Left renal pelvis (tissue), 4 donors: Measurements from ENCODE around the gene P2RX5. TPM values are rescaled to one million over a fixed set of nuclear protein-coding genes. Genes with fewer than 3 reads are reported as not detected.
A peak's percentile ranks its signal among the peaks of the same experiment; 100 is the strongest.
"Not testable (repeated sequence)": the region's sequence is repeated elsewhere in the genome, so short reads cannot be mapped to it uniquely, and the experiment has no call there.

Source experiments
- DNase-seq, 4 donors: peaks; one replicate each; pipeline ENCODE4 v3.0.0-alpha.2; 2013; ENCODE audit warnings: low read depth in 4 of 4, low spot score in 3 of 4
- polyA plus RNA-seq, 4 donors: library from polyadenylated mRNA; unstranded; fragments of 120-200 nt; gene quantifications; one replicate each; pipeline ENCODE4 v1.2.1, GENCODE V29; 2013; ENCODE audit not compliant: insufficient read length in 4 of 4

The P2RX5 gene, protein sequence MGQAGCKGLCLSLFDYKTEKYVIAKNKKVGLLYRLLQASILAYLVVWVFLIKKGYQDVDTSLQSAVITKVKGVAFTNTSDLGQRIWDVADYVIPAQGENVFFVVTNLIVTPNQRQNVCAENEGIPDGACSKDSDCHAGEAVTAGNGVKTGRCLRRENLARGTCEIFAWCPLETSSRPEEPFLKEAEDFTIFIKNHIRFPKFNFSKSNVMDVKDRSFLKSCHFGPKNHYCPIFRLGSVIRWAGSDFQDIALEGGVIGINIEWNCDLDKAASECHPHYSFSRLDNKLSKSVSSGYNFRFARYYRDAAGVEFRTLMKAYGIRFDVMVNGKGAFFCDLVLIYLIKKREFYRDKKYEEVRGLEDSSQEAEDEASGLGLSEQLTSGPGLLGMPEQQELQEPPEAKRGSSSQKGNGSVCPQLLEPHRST
- polyA plus RNA-seq = 1 to 10 TPM in 3 of 4 donors, under 1 TPM in 1; 0.63 to 2.0 (median 1.4) TPM

DNA sequence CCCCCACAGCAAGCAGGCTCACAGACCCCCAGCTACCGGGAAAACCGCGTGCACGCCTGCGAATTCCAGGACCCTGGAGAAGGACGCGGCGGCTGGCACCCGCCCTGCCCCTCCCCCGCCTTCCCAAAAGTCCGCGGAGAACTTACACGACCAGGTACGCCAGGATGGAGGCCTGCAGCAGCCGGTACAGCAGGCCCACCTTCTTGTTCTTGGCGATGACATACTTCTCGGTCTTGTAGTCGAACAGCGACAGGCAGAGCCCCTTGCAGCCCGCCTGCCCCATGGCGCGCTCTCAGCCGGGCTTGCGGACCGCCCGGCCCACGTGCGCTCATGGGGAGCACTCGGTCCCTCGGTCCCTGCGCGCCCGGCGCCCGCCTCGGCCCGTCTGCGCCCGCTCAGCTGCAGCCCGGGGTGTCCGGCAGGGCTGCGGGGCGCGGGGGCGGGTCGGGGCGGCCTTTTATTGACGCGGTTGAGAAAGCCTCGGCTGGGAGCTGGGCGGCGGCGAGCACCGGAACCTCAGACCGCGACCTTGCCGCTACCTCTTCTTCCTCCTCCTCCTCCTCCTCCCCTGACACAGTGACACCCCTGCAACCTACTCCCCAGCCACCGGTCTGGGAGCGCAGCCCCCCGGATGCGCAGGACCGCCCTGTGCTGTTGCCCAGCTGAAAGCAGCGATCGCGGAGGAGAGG is at the start of gene P2RX5:
TSS of gene P2RX5 (minus strand) at position 433 of the 689 bp plus-strand sequence. CDS start at position 283, 150 bp downstream.
- DNase-seq = no peak

DNA sequence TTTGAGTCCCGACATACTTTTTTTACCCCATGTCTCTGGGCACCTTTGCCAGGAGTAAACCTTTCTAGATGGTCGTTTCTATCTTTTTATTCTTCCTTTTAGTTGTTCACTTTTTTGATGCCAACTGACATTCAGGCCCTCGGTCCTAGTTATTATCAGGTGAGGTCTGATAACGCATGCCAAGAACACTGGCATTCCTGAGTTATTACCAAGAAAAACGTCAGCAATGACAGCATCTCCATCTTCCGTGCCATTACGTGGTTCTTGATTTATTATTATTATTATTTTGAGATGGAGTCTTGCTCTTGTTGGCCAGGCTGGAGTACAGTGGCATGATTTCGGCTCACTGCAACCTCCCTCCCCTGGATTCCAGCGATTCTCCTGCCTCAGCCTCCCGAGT is 49.1 kb upstream of the P2RX5 start:
- no peak for DNase-seq

DNA sequence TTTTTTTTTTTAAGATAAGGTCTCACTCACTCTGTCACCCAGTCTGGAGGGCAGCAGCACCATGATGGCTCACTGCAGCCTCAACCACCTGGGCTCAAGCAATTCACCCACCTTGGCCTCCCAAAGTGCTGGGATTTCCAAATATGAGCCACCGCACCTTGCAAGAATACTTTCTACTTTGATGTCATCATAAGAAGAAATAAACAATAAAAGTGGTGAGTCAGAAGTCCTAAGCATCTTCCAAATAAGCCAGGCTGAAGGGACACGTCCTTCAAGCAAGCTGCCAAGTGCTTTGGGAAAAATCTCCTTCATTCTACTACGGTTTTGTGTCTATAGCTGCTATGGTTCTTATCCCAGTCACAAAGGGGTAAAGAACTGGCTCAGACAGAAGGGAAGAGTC is 48.1 kb upstream of the P2RX5 start:
- DNase-seq = no peak

DNA sequence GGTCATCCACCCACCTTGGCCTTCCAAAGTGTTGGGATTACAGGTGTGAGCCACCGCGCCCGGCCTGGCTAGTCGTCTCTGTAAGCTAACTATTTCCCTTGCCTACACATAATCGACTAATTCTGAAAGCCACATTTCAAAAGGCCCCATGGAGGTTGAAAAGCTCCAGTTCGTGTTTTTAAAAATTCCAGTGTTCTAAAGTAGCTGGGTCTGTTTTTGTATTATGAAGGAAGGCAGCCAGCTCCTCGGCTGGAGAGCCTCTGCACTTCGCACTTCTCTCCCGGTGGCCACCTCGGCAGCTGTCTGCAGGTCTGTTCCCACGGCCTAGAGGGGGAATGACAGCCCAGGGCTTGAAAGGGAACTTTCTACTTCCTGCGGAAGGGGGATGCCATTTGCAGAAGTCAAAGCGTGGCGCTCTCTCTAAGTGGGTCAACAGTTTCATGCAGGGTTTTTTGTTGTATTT is 44.7 kb upstream of the P2RX5 start:
- no peak for DNase-seq

DNA sequence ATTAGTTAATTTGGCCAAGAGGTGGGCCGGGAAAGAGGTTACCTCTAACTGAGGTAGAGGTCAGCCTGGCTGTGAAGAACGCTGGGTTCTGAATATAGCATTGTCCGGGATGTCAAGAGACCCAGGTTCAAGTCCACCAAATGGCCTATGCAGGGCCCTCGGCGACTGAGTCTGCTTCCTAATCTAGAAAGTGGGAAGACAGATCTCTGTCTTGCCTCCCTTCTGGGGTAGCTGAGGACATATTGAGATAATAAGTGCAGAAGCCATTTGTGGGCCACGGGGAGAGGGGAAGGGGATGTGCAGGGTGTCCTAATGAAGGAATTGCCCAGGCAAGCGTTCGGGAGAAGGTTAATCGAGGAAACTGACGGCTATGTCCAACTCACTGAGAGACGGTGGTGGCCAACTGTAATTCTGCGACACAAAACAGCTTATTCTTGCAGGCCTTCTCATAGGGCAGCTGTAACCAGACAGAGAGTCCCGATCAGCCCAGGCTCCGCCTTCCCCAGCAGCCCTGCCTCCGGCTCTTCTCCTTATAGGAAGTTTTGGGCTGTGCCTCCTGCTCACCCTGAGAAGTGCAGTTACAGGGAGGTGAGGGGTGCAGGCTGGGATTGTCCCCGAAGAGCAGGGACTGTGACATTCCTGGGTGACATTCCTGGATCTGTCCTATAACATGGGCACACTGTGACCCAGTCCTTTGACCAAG is 43.6 kb upstream of the P2RX5 start:
- no peak for DNase-seq

DNA sequence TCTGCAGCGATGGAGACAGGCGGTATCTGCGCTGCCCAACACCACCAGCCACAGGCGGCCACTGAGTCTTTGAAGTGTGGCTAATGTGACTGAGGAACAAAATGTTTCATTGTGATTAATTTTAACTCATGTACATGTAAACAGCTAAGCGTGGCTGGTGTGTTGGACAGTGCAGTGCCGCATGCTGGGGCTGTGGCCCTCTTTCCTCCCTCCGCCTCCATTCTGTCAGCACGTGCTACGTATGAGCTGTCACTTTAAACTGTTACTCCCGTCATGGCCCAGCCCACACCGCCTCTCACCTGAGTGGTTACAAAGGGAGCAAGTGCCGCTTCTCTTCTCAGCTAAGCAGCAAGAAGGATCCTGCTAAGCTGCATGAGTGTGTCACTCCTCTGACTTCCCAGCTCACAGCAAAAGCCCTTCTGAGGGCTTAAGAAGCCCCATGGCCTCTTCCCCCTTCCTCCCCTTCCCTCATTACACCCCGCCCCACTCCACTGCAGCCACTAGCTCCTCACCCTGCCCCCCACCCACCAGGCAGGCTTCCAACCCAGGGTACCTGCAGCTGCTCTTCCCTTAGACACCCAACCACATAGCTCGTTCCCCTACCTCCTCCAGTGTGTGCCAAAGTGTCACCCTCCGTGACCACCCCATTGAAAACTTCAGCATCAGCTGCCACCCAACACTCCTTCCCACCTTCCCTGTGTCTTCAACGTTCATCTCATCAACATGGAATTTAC is 42.8 kb upstream of the P2RX5 start:
- no peak for DNase-seq

DNA sequence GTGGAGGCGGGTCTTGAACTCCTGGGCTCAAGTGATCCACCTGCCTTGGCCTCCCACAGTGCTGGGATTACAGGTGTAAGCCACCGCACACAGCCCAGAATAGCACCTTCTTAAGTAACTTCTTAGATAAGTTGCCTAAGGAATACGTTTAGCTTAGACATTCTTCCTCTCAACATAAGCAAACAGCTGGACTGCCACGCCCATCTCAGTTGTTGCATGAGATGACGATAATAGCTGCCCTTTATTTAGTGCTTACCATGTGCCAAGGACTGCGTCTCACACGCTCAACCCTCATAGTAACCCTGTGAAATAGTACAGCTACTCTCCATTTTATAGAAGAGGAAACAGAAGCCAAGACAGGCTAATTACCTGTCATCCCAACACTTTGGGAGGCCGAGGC is 39.6 kb upstream of the P2RX5 start:
- DNase-seq = no peak

DNA sequence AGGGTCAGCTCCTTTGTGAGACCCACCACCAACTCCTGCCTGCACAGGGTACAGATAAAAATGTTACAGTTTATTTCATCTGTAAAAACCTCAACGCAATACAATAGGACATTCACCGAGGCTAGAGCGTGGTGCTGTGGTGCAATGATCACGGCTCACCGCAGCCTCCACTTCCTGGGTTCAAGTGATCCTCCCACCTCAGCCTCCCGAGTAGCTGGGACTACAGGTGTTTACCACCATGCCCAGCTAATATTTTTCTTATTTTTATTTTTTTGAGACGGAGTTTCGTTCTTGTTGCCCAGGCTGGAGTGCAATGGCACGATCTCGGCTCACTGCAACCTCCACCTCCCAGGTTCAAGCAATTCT is 38.9 kb upstream of the P2RX5 start:
- DNase-seq = not testable (repeated sequence)

DNA sequence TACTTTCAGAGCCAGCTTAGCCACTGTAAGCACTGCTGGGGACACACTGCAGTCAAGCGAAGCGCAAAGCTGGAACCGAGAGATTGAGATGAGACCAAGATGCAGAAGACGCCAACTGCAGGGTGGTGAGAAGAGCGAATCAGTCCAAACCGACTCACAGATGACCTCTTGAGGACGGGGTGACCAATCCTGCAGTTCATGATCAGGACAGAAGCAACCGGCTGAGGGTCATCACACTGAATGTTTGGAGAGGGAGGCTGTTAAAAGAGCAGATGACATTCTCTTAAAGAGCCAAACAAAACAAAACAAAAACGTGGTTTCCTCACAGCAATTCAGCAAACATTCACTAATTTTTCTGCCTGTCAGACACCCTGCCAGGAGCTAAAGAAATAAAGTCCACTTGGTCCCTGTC is 36.3 kb upstream of the P2RX5 start:
- peak in 1 of 4 donors; percentile 54 for DNase-seq

DNA sequence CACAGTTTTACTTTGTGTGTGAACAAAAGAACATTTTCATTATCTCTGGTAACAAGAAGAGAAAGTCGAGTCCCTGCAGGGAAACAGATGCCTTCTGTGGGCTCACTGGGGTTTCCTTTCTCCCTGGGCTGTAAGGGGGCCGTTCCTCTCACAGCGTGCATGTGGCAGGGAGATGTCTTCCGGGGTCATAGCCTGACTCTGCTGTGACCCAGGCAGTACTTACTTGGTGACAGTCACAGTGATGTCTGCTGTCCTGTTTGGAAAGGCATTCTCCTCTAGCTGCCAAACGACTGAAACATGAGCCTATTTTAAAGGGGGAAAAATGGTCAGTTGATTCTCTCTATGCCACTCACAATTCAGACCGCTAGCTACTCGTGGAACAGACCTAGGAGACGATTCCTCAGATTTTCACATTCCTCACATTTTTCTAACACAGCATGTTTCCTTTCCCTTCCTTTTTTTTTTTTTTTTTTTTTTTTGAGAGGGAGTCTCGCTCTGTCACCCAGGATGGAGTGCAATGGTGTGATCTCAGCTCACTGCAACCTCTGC is 35.0 kb upstream of the P2RX5 start:
- no peak for DNase-seq

DNA sequence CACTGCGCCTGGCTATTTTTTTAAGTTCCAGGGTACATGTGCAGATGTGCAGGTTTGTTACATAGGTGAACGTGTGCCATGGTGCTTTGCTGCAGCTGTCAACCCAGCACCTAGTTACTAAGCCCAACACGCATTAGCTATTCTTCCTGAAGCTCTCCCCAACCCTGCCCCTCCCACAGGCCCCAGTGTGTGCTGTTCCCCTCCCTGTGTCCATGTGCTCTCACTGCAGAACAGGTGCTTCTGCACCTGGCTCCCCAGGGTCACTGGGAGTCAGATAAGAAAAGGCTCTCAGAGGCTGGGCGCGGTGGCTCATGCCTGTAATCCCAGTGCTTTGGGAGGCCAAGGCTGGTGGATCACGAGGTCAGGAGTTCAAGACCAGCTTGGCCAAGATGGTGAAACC is 33.9 kb upstream of the P2RX5 start:
- DNase-seq = no peak

DNA sequence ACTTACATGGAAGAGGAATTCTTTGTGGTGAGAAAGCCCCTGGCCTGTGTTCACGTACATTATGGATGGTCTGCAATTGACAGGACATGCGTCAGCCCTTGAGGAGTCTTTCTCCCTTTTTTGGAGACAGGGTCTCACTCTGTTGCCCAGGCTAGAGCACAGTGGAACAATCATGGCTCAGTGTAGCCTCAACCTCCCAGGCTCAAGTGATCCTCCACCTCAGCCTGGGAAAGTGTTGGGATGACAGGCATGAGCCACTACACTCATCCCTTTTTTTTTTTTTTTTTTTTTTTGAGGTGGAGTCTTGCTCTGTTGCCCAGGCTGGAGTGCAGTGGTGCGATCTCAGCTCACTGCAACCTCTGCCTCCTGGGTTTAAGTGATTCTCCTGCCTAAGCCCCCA is 32.1 kb upstream of the P2RX5 start:
- not testable (repeated sequence) for DNase-seq

DNA sequence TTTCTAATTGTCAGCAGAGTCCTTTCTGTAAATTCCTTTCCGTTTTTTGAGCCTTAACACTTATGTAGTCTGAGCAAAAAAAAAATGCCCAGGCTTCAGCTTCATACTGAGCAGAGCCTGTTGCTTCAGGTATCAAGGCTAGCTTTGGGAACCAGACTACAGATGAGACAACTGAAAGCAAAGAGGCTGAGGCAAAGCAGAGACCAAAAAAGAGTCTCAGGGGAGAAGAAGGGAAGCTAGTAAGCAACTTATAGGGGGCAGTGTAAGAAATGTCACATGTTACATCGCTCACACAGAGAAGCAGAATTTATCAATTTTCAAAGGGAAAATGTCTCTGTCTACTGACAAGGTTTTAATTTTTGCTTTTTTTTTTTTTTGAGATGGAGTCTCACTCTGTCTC is 31.1 kb upstream of the P2RX5 start:
- DNase-seq = no peak

DNA sequence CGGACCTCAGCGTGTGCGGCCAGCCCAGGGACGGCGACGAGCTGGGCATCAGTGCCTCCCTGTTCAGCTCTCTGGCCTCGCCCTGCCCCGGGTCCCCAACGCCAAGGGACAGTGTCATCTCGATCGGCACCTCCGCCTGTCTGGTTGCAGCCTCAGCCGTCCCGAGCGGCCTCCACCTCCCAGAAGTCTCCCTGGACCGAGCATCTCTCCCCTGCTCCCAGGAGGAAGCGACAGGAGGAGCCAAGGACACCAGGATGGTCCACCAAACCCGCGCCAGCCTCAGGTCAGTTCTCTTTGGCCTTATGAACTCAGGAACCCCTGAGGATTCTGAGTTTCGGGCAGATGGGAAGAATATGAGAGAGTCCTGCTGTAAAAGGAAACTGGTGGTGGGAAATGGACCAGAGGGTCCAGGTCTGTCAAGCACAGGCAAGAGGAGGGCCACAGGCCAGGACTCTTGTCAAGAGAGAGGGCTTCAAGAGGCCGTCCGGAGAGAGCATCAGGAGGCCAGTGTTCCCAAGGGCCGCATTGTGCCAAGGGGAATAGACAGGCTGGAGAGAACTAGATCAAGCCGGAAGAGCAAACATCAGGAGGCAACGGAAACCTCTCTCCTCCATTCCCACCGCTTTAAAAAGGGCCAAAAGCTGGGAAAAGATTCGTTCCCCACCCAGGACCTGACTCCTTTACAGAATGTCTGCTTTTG is 28.6 kb upstream of the P2RX5 start:
- no peak for DNase-seq

DNA sequence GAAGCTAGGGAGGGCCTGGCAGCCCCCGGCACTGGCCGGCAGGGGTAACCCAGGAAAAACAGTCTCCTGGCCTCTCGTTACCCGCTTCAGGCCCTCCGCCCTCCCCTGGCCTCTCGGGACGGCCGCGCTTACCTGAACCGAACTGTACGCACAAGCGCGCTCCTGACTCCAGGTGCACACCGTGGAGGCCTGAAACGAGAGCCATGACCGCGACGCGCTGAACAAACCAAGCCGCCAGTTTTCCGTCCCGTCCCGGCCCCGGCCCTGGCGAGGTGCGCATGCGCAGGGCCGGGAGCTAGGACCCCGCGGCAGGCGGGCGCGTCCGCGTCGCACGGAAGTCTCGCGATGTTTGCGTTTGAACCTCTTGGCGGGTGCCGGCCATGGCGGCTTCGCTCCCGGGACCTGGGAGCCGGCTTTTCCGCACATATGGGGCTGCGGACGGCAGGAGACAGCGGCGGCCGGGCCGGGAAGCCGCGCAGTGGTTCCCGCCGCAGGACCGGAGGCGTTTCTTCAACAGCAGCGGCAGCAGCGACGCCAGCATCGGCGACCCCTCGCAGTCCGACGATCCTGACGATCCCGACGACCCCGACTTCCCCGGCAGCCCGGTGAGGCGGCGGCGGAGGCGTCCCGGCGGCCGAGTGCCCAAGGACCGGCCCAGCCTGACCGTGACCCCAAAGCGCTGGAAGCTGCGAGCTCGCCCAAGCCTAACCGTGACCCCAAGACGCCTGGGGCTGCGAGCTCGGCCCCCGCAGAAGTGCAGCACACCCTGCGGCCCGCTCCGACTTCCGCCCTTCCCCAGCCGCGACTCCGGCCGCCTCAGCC is 27.8 kb upstream of the P2RX5 start, which contains the start of gene HASPIN:
TSS of gene HASPIN (plus strand) at position 348 of the 822 bp plus-strand sequence. CDS start at position 381, 33 bp downstream.
- DNase-seq = peak; percentile 76 to 87 (median 85)

DNA sequence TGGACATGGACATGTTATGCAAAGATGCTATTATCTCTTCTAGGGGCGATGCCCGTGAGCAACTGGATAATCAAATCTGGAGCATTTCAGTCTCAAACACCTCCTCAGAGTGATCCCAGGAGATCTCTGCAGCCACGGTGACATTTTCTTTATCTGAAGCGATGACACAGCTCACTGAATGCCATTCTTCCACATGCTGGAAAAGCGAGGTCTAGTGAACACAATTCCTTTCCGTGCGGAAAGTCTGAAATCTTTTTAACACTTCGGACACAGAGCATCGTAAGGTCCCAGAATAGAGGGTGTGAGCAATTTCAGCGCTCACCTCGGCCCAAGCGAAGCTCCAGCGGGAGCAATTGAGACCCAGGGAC is 27.2 kb upstream of the P2RX5 start:
- no peak for DNase-seq

DNA sequence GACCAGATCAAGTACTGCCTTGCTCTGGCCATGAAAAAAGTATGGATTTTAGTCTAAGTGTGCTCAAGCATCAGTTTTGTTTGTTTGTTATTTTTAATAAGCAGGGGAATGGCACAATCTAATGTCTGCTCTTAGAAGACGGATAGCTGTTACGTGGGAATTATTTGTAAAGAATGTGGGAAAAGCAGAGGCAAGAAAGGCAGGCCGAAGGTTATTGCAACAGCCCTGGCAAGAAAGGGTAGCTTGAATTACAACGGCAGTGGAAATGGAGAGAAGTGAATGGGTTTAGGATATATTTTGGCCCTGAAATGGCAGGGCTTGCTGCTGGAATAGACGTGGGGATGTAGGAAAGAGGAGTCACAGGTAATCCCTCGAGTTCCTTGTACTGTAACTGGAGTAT is 26.8 kb upstream of the P2RX5 start:
- no peak for DNase-seq

DNA sequence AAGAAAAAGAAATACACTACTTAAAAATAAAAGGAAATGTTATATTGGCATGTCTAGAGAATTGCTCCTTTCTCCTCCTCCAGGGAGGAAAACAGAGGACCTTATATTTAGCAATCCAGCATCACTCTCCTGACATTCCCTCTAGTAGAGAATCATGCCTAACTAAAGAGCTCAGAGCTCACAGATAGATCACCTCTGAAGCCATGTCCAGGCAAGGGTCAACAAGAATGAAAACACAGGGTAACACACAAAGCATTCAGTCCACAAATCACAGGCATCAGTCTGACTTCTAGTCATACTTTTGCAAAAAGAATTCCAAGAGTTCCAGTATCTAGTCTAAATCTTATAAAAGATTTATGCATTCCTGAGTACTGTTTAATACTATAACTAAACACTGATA is 23.3 kb upstream of the P2RX5 start:
- DNase-seq = no peak

DNA sequence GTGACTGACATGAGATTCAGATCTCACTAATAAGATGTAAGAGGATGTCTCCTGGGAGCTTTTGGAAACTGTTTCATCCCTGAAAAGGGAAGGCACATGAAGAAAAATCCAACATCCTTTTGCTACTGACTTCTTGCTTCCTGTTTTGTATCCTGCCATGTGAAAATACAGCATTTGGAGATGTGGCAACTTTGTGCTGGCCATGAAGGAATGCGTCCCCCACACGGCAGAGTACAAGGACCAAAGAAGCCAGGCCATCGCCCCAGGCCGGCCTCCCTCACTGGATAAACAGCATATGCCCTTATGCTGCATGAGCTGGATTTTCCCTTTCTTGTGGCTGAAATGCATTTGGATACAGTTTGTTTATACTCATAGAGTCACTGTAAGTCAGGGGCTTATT is 22.2 kb upstream of the P2RX5 start:
- DNase-seq = no peak
